ENCODE data around the gene WDR45.

Gene WDR45

GRCh38 chrX:49041744-49042580, 37.7 kb downstream of the WDR45 start:
- DNase-seq (ENCODE audit: insufficient read length) (no peak), FAIRE-seq (no peak)
- no peak for TF ChIP-seq TAF1 (IDR thresholded peaks at IDR 0.05; ENCODE audit: borderline replicate concordance, low read depth, low read length)
- TF ChIP-seq POLR2A (IDR thresholded peaks at IDR 0.05; ENCODE audit: low read depth, low read length): no peak
- TF ChIP-seq POLR2AphosphoS5 (IDR thresholded peaks at IDR 0.05; ENCODE audit: low read depth, low read length): no peak

GRCh38 chrX:49040376-49040955, 39.2 kb downstream of the WDR45 start:
- FAIRE-seq (no peak), DNase-seq (ENCODE audit: insufficient read length) (no peak)
- TF ChIP-seq TAF1 (IDR thresholded peaks at IDR 0.05; ENCODE audit: borderline replicate concordance, low read depth, low read length) (no peak), POLR2A (IDR thresholded peaks at IDR 0.05; ENCODE audit: low read depth, low read length) (no peak), POLR2AphosphoS5 (IDR thresholded peaks at IDR 0.05; ENCODE audit: low read depth, low read length) (no peak)

- FAIRE-seq (no peak), DNase-seq (ENCODE audit: insufficient read length) (no peak)
- TF ChIP-seq POLR2A (IDR thresholded peaks at IDR 0.05; ENCODE audit: low read depth, low read length) (no peak), TAF1 (IDR thresholded peaks at IDR 0.05; ENCODE audit: borderline replicate concordance, low read depth, low read length) (no peak)
Observed at GRCh38 chrX:49039598-49040375, 39.9 kb downstream of the WDR45 start.

GRCh38 chrX:49037883-49038475, 41.7 kb downstream of the WDR45 start:
- TF ChIP-seq TAF1 (IDR thresholded peaks at IDR 0.05; ENCODE audit: borderline replicate concordance, low read depth, low read length): no peak
- TF ChIP-seq POLR2AphosphoS5 (IDR thresholded peaks at IDR 0.05; ENCODE audit: low read depth, low read length): no peak
- no peak for TF ChIP-seq POLR2A (IDR thresholded peaks at IDR 0.05; ENCODE audit: low read depth, low read length)
- FAIRE-seq (no peak), DNase-seq (ENCODE audit: insufficient read length) (no peak)

GRCh38 chrX:49030283-49030682, 49.4 kb downstream of the WDR45 start:
- TF ChIP-seq POLR2AphosphoS5 (IDR thresholded peaks at IDR 0.05; ENCODE audit: low read depth, low read length): no peak
- DNase-seq (ENCODE audit: insufficient read length): no peak
- FAIRE-seq: no peak

- no peak for FAIRE-seq
- no peak for TF ChIP-seq POLR2AphosphoS5 (IDR thresholded peaks at IDR 0.05; ENCODE audit: low read depth, low read length)
- no peak for TF ChIP-seq POLR2A (IDR thresholded peaks at IDR 0.05; ENCODE audit: low read depth, low read length)
- TF ChIP-seq TAF1 (IDR thresholded peaks at IDR 0.05; ENCODE audit: borderline replicate concordance, low read depth, low read length): no peak
- DNase-seq (ENCODE audit: insufficient read length): no peak
Observed at GRCh38 chrX:49029876-49030275, 49.8 kb downstream of the WDR45 start.
